ELF-1 (cell line): ENCODE measurements around the gene NCAPG2.

Source experiments
- DNase-seq: peaks from one replicate; pipeline ENCODE4 v3.0.0-alpha.2; 2016; ENCODE audit warnings: low read depth, low spot score

The NCAPG2 gene

DNA sequence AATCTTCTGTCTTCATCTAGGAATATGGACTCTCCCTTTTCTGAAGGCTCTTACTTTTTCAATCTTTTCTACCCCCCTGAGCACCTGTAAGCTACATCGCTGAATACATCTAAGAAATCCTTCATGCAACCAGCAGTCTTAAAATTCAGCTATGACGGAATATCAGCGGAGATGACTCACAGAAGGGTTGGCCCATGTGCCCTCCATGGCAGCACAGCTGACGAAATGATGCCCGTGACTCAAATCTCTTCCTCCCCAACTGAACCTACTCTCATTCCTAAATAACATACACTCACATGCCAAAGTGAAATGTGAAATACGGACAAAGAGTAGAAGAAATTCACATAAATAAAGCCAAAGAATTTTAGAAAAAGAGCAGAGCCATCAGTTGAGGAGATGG is 30.3 kb upstream of the NCAPG2 start:
- DNase-seq = no peak

DNA sequence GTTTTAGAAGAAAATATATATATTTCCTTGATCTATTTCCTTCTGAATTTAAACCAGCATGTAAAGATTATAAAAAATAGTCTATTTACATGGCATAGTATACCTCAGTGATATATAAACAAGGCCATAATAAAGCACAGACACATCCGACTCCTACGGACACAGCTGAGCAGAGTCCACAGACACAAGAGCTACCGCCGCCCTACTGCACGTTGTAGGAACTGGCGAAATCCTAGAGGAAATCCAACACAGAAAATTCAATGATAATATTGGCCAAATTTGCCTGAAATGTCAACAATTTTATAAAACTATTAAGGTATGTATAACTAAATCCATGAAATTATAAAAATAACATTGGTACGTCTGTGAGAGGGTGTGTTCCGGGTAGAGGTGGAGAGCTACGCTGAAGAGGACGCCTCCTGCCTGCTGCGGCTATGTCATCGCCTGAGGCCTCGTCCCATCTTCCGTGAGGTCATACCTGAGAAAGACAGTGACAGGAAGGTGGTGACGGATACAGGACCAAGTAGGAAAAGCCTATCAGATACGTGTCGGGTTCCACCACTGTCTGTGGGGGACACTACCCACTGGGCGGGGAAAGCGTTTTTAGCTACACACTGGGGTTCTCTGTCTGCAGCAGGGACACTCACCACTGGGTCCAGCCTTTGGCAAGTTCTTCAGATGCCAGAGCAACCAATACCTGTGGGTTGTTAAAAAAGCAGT is 29.3 kb upstream of the NCAPG2 start:
- no peak for DNase-seq

DNA sequence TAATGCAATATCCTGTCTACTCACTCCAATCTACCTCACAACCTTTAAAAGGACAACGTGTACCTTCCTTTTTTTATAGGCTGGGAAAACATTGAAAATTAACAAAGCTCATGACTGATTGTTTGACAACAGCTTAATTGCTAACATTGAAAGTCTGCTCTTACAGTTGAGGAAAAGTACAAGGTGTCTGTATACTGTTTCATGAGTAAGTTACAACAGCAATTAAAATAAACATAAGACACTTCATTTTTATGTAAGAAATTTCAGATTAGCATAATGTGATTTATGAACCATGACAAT is 28.6 kb upstream of the NCAPG2 start:
- DNase-seq = no peak

DNA sequence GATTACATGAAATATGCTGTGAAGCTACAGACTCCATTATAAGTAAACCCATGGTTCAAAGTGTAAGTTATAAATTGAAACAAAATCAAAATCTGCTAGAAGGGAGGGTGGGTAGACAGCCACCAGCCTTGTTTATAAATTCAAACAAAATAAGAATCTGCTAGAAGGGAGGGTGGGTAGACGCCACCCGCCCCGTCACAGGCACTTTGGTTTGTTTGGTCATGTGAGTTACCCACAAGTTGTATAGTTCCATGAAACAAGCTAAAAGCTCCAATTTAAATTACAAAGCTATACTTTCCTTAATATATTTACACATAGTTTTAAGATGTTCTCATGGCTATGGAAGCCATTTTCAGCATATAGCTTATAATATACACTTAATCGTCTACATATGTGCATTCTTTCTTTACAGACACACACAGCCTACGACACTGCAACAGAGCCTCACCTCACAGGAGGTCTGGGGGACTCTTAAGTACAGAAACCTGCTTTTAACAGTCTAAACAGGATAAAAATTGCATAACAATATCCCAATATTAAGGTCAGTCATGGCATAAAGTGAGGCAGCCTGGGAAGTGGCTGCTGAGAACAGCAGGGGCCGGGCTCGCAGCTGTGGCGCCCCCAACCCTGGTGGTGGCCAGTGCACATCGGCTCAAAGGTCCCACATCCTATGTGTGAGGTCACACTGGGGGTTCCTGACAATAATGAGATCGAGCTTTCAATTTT is 28.1 kb upstream of the NCAPG2 start:
- DNase-seq = no peak

DNA sequence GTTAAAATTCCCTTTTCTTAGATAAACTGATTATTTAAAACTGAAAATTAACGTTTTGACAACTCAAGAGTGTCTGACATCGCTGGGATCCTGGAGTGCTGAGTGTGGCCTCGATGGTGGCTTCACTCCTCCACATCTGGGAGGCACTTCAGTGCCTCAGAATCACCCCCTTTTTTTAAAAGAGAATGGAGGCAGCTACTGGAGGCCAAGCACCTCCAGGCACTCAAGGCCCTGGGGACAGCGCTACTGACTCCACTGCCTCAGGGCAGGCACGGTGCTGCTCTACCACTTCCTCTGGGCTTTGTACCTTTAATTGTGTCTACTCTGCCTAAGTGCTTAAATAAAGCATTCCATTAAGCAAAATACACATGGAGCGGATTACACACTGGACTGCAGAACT is 27.2 kb upstream of the NCAPG2 start:
- no peak for DNase-seq

DNA sequence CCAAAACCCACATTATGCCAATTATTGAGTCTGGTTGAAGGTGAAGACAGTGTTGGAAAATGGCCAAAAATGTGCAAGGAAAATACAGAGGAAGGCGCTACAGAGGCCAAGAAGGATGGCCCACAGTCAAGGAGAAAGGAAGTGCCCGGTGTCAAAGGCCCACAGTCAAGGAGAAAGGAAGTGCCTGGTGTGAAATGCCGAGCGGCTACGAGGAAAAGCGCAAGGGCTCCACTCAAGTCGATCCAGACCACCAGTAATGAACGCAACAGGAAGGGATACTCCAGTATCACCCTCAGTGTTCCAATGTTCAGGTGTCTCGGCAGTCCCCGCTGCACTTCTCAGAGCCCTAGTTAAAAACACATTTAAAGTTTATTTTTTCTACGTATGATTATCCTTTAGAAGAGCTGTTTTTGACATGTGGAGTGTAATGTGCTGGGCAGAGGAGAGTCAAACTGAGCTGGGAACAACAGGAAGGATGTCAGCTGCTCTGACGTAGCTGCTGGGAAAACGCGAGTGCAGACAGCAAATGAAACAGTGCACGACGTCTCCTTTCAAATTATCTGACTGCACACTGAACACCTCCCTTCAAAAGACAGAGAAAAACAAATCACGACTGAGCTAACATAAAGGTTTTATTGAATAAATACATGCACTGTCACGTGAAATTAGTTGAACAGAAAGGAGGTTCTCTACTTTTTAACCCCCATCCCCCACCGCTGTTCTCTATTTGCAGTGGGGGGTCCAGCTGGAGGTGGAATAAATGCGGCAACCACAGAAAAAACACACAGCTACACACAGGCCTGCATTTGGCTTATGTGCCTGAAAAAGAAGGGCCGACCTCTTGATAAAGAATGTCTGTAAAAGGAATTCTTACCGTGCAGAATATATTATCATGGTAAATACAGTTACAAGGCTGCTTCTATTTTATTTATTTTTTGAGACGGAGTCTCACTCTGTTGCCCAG is 26.1 kb upstream of the NCAPG2 start:
- DNase-seq = no peak

DNA sequence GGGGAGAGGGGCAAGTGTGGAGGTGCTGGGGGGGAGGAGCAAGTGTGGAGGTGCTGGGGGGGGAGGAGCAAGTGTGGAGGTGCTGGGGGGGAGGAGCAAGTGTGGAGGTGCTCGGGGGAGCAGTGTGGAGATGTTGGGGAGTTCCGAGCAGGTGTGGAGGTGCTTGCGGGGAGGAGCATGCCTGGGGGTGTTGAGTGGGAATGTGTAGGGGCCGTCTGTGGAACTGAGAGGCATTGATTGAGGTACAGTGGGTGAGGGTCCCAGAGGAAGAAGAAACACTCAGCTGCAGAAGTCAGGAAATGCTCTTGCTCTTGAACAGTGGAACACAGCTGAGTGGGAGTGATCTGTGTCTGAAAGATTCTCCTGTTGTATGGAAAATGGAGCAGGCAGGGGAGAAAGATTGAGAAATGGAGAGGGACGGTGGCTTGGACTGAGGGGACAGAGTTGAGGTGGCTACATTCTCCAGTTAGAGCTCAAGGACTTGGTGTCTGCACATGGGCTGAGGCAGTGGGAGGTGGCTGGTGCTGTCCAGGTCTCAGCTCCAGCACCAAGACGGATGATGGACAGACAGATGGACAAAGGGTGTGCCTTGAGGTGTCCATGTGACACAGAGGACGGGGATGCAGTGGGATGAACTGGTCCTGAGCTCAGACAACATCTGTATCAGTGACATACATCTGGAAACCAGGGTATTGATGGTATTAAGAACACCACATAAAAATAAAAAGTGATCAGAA is 25.2 kb upstream of the NCAPG2 start:
- DNase-seq = no peak

DNA sequence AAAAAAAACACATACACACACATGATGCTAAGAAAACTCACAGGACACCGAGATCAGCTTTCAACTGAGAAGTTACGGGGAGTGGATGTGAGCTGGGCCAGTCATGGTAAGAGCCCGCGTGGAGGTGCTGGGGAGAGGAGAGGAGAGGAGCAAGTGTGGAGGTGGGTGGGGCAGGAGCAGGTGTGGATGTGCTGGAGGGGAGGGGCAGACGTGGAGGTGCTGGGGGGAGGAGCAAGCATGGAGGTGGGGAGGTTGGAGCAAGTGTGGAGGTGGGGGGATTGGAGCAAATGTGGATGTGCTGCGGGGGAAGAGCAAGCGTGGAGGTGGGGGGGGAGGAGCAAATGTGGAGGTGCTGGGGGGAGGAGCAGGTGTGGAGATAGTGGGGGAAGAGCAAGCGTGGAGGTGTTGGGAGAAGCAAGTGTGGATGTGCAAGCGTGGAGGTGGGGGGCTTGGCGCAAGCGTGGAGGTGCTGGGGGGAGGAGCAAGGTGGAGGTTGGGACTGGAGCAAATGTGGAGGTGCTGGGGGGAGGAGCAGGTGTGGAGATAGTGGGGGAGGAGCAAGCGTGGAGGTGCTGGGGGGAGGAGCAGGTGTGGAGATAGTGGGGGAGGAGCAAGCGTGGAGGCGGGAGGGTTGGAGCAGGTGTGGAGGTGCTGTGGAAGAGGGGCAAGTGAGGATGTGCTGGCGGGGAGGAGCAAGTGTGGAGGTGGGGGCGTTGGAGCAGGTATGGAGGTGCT is 24.5 kb upstream of the NCAPG2 start:
- no peak for DNase-seq

DNA sequence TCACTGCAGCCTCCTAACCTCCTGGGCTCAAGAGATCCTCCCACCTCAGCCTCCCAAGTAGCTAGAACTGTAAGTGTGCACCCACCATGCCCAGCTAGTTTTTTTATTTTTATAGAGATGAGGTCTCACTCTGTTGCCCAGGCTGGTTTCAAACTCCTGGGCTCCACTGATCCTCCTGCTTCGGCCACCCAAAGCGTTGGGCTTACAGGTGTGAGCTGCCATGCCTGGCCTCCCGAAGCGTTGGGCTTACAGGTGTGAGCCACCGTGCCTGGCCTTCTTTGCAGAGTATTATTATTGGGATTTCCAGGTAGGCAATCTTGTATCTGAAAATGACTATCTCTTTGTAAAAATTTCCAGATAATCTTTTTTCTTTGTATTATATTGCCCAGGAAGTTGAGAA is 23.1 kb upstream of the NCAPG2 start:
- DNase-seq = no peak

DNA sequence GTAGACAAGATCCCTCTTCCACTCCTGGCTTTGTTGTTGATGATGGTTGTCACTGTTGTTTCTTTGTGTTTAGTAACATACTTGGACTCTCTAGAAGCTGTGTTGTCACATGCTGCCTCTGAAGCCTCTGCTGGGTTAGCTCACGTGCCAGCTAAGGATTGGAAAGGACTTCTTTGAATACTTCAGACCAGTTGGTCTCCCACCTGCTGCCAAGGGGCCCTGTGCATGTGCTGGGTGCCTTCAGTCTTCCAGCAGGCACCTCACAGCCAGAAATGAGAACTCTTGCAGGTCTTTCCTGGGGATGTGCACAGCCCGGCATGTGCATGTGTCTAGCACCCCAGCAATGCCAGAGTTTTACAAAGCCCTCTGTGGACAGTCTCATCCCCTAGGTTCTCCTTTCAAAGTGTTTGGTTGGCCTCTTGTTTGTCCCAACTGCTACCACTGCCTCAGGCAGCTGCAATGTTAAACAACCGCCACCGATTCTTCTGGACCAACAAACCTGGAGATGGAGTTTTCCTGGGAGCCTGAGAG is 21.7 kb upstream of the NCAPG2 start:
- no peak for DNase-seq

DNA sequence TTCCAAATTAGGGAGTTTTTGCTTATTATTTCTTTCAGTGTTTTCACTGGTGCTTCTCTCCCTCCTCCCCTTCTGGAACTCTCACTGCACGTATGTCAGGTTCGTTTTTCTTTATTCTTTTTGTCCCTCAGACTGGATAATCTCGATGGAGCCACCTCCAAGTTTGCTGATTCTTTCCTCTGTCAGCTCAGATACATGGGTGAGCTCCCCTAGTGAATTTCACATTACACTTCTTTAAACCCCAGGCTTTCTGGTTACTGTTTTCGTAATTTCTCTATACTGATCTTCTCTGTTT is 20.8 kb upstream of the NCAPG2 start:
- DNase-seq = no peak

DNA sequence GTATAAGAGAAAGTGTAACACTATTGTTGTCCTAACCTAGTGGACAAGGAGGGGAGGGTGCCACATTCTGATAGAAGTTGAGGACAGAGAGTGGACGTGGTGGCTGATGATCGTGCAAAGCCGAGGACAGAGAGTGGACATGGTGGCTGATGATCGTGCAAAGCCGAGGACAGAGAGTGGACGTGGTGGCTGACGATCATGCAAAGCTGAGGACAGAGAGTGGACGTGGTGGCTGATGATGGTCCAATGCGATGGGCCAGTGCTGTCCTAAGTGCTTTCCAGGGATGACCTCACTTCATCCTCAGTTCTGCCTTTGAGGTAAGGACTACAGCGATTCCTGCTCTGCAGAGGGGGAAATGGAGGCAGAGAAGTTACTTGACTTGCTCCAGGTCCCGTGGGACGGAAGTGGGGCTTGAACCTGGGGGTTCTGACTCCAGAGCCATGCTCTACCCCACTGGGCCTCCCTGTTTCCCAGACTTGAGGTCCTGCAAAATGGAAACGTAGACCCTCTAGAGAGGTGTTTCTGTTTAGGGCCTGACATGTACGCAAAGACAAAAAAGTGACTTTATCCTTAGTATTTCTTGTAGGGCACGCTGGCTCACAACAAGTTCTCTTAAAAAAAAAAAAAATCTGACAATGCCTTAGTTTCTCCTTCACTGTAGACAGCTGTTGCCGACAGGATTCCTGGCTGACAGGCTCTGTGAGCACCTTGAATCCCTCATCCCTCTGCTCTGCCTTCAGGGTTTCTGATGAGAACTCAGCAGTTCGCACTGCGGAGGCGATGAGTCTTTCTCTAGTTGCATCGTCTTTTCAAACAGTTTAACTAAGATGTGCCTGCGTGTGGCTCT is 20.3 kb upstream of the NCAPG2 start:
- DNase-seq = no peak

DNA sequence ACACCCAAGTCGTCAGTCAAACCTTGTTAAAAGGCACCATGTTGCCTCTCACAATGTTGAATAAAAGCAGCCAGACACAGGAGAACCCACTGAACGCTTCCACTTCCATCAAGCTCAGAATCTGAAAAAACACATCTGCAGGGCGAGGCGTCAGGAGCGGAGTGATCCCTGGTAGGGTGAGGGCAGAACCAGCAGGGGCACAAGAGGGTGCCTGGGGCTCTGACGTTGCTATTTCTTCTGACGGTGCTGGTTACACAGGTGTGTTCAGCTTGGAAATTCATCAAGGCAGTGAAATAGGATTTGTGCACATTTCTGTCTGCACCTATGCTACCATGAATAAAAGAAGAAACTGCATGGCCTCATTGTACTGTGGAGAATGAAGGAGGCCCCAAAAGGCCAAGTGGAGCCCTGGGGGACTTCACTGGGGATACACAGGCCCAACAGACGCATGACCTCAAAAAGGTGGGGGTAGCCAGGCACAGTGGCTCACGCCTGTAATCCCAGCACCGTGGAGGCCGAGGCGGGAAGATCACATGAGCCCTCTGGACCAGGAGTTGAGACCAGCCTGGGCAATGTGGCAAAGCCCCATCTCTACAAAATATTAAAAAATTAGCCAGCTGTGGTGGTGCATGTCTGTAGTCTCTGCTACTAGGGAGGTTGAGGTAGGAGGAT is 19.2 kb upstream of the NCAPG2 start:
- DNase-seq = no peak

DNA sequence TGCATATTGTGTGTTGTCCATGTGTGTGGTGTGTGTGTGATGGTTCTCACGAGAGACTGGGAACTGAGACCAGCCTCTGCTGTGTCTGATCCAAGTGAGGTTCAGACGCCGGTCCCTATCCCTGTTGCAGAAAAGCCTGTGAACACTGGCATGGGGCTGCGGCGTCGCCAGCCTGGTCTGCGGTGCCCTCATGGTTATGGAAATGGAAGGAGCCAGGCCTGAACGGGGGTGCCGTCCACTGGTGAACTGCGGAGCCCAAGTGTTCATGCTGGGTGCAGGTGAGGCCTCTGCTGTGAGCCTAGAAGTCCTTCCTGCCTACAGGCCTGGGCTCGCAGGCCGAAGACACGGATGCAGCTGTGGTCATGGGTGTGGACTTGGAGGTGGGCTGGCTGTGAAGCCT is 18.7 kb upstream of the NCAPG2 start:
- DNase-seq = no peak

DNA sequence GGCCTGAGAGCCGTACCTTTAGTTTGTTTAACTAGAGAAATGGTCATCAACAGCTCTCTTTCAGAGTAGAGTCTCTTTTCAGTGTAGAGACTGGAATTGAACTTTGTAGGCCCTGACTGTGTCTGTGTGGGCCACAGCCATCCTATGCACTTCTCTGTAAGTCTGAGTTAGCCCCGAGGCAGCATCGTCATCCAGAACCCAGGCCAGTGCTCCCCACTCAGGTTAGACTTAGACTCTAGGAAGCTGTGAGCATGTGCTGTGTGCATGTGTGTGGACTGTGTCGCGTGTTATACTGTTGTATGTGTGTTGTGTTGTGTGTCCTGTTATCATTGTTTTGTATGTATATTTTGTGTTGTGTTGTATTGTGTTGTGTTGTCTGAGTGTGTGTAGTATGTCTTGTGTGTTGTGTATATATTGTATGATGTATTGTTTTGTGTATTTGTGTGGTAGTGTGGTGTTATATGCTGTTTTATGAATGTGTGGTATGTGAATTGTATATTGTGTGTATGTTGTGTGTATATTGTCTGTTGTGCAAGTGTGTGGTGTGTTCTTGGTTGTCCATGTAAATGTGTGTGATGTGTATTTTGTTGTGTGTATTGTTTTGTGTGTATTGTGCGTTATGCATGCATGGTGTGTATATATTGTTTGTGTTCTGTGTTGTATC is 18.1 kb upstream of the NCAPG2 start:
- no peak for DNase-seq

DNA sequence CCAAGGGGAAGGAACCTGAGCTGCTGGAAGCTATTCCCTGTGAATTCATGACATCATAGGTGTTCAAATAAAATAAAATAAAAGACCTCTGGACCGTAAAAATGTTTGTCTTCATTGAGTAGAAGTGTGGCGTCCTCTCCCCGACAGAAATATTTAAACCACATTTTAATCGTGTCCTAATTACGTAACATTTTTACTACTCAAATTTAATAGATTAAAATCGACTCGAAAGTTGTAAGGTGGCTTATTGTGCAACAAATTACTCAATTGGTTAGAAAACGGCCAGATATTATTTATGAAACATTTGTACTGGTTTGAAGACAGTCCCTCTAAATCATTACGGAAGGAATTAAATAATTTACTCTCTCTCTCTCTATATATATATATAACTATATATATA is 15.5 kb upstream of the NCAPG2 start:
- no peak for DNase-seq

DNA sequence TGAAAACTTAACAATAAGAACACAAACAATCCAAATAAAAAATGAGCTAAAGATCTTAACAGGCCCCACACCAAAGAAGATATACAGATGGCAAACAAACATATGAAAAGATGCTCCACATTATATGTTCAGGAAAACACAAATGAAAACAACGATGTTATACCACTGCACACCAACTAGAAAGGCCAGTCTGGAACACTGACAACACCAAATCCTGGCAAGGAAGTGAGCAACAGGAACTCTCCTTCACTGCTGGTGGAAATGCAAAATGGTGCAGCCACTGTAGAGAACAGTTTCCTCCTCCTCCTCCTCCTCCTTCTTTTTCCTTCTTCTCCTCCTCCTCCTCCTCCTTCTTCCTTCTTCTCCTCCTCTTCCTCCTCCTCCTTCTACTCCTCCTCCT is 12.2 kb upstream of the NCAPG2 start:
- no peak for DNase-seq

DNA sequence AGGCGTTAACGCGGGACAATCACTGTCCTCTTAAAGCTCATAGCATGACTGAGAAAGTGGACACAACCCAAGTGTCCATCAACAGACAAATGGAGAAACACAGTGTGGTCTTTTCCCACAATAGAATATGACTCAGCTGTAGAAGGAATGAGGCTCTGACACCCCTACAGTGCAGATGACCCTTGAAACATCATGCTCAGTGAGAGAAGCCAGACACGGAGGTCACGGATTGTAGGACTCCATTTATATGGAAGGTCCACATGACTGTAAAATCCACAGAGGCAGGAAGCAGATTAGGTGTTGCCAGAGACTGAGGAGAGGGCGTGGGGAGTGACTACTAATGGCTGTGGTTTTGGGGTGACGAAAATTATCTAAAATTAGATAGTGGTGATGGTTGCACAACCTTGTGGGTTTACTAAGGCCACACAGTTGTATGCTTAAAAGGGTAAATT is 6.1 kb upstream of the NCAPG2 start:
- no peak for DNase-seq

DNA sequence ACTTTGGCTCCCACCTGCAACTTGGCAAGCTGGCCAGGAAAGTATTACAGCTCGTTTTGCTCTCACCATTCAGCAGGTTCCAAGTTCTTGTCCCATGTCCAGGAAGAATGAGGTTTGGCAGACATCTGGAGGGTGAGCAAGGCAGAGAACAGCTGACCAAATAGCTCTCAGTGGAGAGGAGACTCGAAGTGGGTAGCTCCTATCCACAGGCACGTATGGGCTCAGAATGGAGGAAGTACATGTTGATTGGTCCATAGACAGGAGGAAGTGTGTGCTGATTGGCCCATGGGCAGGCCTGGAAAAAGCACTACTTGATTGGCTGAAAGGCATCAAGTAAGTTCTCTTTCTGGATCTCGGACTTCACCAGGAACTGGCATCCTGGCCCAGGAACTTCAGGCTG is 3.0 kb upstream of the NCAPG2 start:
- no peak for DNase-seq
